OCI-LY7 (cell line): ENCODE data around the gene MT3. TPM values are rescaled to one million over a fixed set of nuclear protein-coding genes. Genes with fewer than 3 reads are reported as not detected.

Experiments
- BruUV-seq: library from RNA; stranded (reverse); fragments of 400-500 nt; replicated peaks from 2 replicates; lab custom pipeline; 2021; lab: Mats Ljungman, UMichigan
- CTCF ChIA-PET: fragments of 300-600 bp; sonication (Branson Sonifier 250); formaldehyde crosslinking; loops from one replicate; lab custom pipeline; 2022; ENCODE audit warnings: antibody characterized with exemption; ENCODE audit not compliant: unreplicated experiment; lab: Charles Lee
- POLR2A ChIA-PET: fragments of 300-600 bp; sonication (Branson Sonifier 250); formaldehyde crosslinking; loops from one replicate; lab custom pipeline; 2022; ENCODE audit warnings: antibody characterized with exemption; lab: Charles Lee
- DNase-seq: peaks from one replicate; pipeline ENCODE4 v3.0.0-alpha.2; 2015; ENCODE audit warnings: low spot score
- H2AFZ ChIP-seq: fragments of 200-600 bp; sonication (generic), shearing (Covaris generic); 2 replicates; pipeline ENCODE4 v1.6.1; 2014; ENCODE audit warnings: mild to moderate bottlenecking, antibody characterized with exemption, low read length, moderate library complexity
- H3K27ac ChIP-seq: fragments of 200-600 bp; sonication (generic); 2 replicates; pipeline ENCODE4 v1.5.1; 2014; ENCODE audit warnings: mixed run types, low read depth, mild to moderate bottlenecking, moderate library complexity, low read length, inconsistent platforms; ENCODE audit not compliant: poor library complexity, severe bottlenecking
- H3K36me3 ChIP-seq: fragments of 200-600 bp; sonication (generic); 2 replicates; pipeline ENCODE4 v1.6.1; 2014; ENCODE audit warnings: mild to moderate bottlenecking, antibody characterized with exemption, low read length, moderate library complexity, mixed read lengths; ENCODE audit not compliant: insufficient read depth
- H3K4me1 ChIP-seq: fragments of 200-600 bp; sonication (generic); 2 replicates; pipeline ENCODE4 v1.5.1; 2014; ENCODE audit warnings: mild to moderate bottlenecking, low read length; ENCODE audit not compliant: insufficient read depth, poor library complexity, severe bottlenecking
- H3K4me2 ChIP-seq: fragments of 200-600 bp; sonication (generic); 2 replicates; pipeline ENCODE4 v1.6.1; 2014; ENCODE audit warnings: mild to moderate bottlenecking, low read length
- H3K4me3 ChIP-seq: fragments of 200-600 bp; sonication (generic); 2 replicates; pipeline ENCODE4 v1.5.1; 2014; ENCODE audit warnings: mild to moderate bottlenecking, low read depth, low read length; ENCODE audit not compliant: poor library complexity, severe bottlenecking
- H3K79me2 ChIP-seq: fragments of 200-600 bp; sonication (generic); 2 replicates; pipeline ENCODE4 v1.6.1; 2016; ENCODE audit warnings: low read depth, mild to moderate bottlenecking, low read length, moderate library complexity, mixed read lengths; ENCODE audit not compliant: insufficient read depth
- H3K9me2 ChIP-seq: fragments of 200-600 bp; sonication (generic); 2 replicates; pipeline ENCODE4 v1.6.1; 2016; ENCODE audit warnings: mild to moderate bottlenecking, low read length, mixed read lengths; ENCODE audit not compliant: insufficient read depth
- H3K9me3 ChIP-seq: fragments of 200-600 bp; sonication (generic); 2 replicates; pipeline ENCODE4 v1.6.1; 2014; ENCODE audit warnings: mild to moderate bottlenecking, mixed run types, low read length, mixed read lengths
- H4K20me1 ChIP-seq: fragments of 200-600 bp; sonication (generic); 2 replicates; pipeline ENCODE4 v1.6.1; 2014; ENCODE audit warnings: mild to moderate bottlenecking, antibody characterized with exemption, low read length, moderate library complexity, mixed read lengths; ENCODE audit not compliant: insufficient read depth
- EZH2phosphoT487 ChIP-seq: fragments of 200-600 bp; sonication (generic); IDR thresholded peaks from 2 replicates; pipeline ENCODE4 v1.6.1; 2018; ENCODE audit warnings: low read depth, borderline replicate concordance, mild to moderate bottlenecking, mixed run types, antibody characterized with exemption, low read length, moderate library complexity, mixed read lengths
- intact Hi-C: fragments of 100-400 bp; cut with micrococcal nuclease; formaldehyde crosslinking; loops from one replicate; pipeline ENCODE4 v1.10.0; 2022; ENCODE audit not compliant: unreplicated experiment
- total RNA-seq, 2 experiments: library from RNA; depleted of rRNA in 1 of 2; stranded (reverse); fragments of >200 nt in 1 of 2; shearing (Covaris generic) in 1 of 2; gene quantifications; 2 replicates each; pipeline ENCODE4 v1.2.3, GENCODE V29; 2014 to 2022
- TF ChIP-seq, protein P1 (sequence below): fragments of 200-600 bp; sonication (generic); conservative IDR thresholded peaks from 2 replicates; pipeline ENCODE4 v1.5.1; 2014; ENCODE audit warnings: mild to moderate bottlenecking, antibody characterized with exemption, low read length, moderate library complexity, mixed read lengths

Gene MT3
- total RNA-seq, 2 experiments from 2014 or later, result not detected

DNA sequence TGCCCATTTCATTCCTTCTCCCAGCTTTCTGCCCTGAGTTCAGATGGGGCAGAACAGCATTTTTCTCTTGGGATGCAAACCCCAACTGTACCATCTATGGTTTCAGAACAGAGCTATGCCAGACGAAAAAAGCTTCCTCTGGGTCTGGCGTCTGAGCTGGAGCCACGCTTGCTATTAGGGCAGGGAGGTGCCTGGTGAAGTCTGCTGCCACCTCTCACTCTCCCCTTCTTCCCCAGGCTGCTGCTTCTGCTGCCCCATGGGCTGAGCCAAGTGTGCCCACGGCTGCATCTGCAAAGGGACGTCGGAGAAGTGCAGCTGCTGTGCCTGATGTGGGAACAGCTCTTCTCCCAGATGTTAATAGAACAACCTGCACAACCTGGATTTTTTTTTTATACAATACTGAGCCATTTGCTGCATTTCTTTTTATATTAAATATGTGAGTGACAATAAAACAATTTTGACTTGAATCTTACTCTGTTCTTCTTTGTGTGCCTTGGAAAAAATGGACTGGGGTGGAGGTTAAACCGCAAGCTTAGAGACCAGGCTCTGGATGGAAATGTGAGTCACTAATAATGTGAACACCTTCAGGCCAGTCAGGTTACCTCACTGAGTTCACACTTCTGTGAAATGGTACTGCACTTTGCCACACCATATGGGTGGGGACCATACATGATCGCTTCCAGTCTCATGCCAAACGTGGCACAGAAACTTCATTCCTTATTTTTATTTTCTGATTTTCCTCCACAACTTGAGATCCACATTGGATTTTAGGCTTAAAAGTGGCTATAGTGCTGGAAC is 47.5 kb downstream of the MT3 start:
- TF ChIP-seq EZH2phosphoT487, result no peak
- TF ChIP-seq, protein P1, sequence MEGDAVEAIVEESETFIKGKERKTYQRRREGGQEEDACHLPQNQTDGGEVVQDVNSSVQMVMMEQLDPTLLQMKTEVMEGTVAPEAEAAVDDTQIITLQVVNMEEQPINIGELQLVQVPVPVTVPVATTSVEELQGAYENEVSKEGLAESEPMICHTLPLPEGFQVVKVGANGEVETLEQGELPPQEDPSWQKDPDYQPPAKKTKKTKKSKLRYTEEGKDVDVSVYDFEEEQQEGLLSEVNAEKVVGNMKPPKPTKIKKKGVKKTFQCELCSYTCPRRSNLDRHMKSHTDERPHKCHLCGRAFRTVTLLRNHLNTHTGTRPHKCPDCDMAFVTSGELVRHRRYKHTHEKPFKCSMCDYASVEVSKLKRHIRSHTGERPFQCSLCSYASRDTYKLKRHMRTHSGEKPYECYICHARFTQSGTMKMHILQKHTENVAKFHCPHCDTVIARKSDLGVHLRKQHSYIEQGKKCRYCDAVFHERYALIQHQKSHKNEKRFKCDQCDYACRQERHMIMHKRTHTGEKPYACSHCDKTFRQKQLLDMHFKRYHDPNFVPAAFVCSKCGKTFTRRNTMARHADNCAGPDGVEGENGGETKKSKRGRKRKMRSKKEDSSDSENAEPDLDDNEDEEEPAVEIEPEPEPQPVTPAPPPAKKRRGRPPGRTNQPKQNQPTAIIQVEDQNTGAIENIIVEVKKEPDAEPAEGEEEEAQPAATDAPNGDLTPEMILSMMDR, result no peak
- intact Hi-C loops, result no loop called here
- no peak for DNase-seq
- no peaks in the 10 kb centered on the region for H4K20me1 ChIP-seq
- H3K27ac ChIP-seq, result no peak overlapping the region
- no peak overlapping the region for H2AFZ ChIP-seq
- no peaks in the 10 kb centered on the region for H3K9me2 ChIP-seq
- CTCF ChIA-PET, result interaction anchor here (0.6 kb wide), 1 partner anchor 31 kb away, joined by 3 read pairs; no protein-coding TSS in a partner anchor
- no peaks in the 10 kb centered on the region for H3K9me3 ChIP-seq
- H3K4me3 ChIP-seq, result no peak overlapping the region
- H3K36me3 ChIP-seq, result no peaks in the 10 kb centered on the region
- no peaks in the 10 kb centered on the region for H3K4me1 ChIP-seq
- POLR2A ChIA-PET, result no interaction called here
- no peaks in the 10 kb centered on the region for H3K79me2 ChIP-seq
- H3K4me2 ChIP-seq, result no peak overlapping the region
- no TSS peak for BruUV-seq

DNA sequence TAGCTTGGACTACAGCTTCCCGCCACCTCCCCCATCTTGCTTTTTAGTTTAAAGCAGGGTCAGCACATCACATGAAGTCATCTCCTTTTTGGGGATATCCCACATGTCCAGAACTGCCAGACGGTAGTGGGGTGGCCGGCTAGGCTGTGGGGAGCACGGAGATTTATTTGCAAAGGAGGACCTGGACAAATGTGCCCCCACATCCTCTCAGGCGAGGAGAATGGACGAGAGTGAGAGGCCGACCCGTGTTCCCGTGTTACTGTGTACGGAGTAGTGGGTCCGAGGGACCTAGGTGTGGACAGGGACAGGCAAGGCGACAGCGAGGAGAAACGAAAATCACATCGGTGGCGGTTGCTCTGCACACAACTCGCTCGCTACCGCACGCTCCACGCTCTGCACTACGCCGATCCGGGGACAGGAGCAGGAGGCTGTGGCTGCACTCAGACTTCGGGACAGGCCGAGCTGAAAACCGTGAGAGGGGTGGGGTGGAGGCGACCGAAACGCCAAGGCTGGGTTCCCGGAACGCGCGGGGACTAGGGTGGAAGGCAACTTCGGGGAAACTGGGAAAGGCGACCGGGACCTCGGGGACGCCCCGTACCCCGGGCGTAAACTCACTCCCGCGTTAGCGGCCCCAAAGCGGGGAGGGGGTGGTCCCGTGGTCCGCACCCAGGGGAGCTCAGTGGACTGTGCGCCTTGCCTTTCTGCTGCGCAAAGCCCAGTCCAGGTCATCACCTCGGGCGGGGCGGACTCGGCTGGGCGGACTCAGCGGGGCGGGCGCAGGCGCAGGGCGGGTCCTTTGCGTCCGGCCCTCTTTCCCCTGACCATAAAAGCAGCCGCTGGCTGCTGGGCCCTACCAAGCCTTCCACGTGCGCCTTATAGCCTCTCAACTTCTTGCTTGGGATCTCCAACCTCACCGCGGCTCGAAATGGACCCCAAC is 48.8 kb downstream of the MT3 start, which contains the start of gene MT1A:
Gene MT1A, plus strand, starts transcription at position 853 of the 937 bp plus-strand sequence. Its CDS starts 73 bp downstream, at position 926.
- intact Hi-C loops, result no loop called here
- no peak within 1 kb of the TSS for H3K4me2 ChIP-seq
- H3K4me3 ChIP-seq, result no peak within 1 kb of the TSS
- no TSS peak for BruUV-seq
- H3K9me2 ChIP-seq, result no peaks in the 10 kb centered on the region
- H3K27ac ChIP-seq, result no peak within 1 kb of the TSS
- TF ChIP-seq, protein P1, result no peak
- TF ChIP-seq EZH2phosphoT487, result no peak
- H3K36me3 ChIP-seq, result no peaks in the 10 kb centered on the region
- POLR2A ChIA-PET, result interaction anchor here (0.5 kb wide), 1 partner anchor 62 kb away, joined by 6 read pairs; no protein-coding TSS in a partner anchor
- no peaks in the 10 kb centered on the region for H4K20me1 ChIP-seq
- no peak within 1 kb of the TSS for H2AFZ ChIP-seq
- CTCF ChIA-PET, result no interaction called here
- no peaks in the 10 kb centered on the region for H3K4me1 ChIP-seq
- no peaks in the 10 kb centered on the region for H3K79me2 ChIP-seq
- no peak for DNase-seq
- H3K9me3 ChIP-seq, result no peaks in the 10 kb centered on the region
